ENCODE results near the gene ZMYND8.

ZMYND8 gene

GRCh38 chr20:47360297-47361056 is 4.0 kb upstream of the ZMYND8 start:
- TF ChIP-seq CTCF (IDR thresholded peaks at IDR 0.05) = no peak

GRCh38 chr20:47359530-47360296 is 3.2 kb upstream of the ZMYND8 start:
- no peak for TF ChIP-seq CTCF (IDR thresholded peaks at IDR 0.05)

GRCh38 chr20:47358672-47359529 is 2.4 kb upstream of the ZMYND8 start:
- TF ChIP-seq CTCF (IDR thresholded peaks at IDR 0.05) = no peak

GRCh38 chr20:47358039-47358671 is 1.7 kb upstream of the ZMYND8 start:
- no peak for TF ChIP-seq CTCF (IDR thresholded peaks at IDR 0.05)

GRCh38 chr20:47357296-47358038 is 968 bp upstream of the ZMYND8 start:
- no peak for TF ChIP-seq CTCF (IDR thresholded peaks at IDR 0.05)

GRCh38 chr20:47356220-47356525 is 326 bp downstream of the ZMYND8 start:
- TF ChIP-seq CTCF (IDR thresholded peaks at IDR 0.05) = no peak
